OCI-LY1 (cell line): ENCODE results near the gene SGTB.

ENCODE experiments used
- H2AFZ ChIP-seq: fragments of 200-600 bp; sonication (generic), shearing (Covaris generic); 2 replicates; pipeline ENCODE4 v1.6.0; 2014; ENCODE audit warnings: antibody characterized with exemption, mild to moderate bottlenecking, low read length
- H3F3A ChIP-seq: fragments of 200-600 bp; sonication (generic), shearing (Covaris generic); 2 replicates; pipeline ENCODE4 v1.6.0; 2014; ENCODE audit warnings: mild to moderate bottlenecking, antibody characterized with exemption, low read length, moderate library complexity; ENCODE audit not compliant: insufficient read depth
- H3K27ac ChIP-seq: fragments of 200-600 bp; sonication (generic); 2 replicates; pipeline ENCODE4 v1.5.1; 2014; ENCODE audit warnings: low read length, mixed run types, mild to moderate bottlenecking, low read depth; ENCODE audit not compliant: poor library complexity, severe bottlenecking
- H3K27me3 ChIP-seq: fragments of 200-600 bp; sonication (generic); 2 replicates; pipeline ENCODE4 v1.6.0; 2014; ENCODE audit warnings: antibody characterized with exemption, mild to moderate bottlenecking, low read length, moderate library complexity; ENCODE audit not compliant: insufficient read depth
- H3K36me3 ChIP-seq: fragments of 200-600 bp; sonication (generic); 2 replicates; pipeline ENCODE4 v1.6.1; 2014; ENCODE audit warnings: mild to moderate bottlenecking, antibody characterized with exemption, low read length, moderate library complexity, mixed read lengths; ENCODE audit not compliant: insufficient read depth
- H3K4me1 ChIP-seq: fragments of 200-600 bp; sonication (generic); 2 replicates; pipeline ENCODE4 v1.5.1; 2014; ENCODE audit warnings: mild to moderate bottlenecking, low read length, moderate library complexity; ENCODE audit not compliant: insufficient read depth, severe bottlenecking
- H3K4me2 ChIP-seq: fragments of 200-600 bp; sonication (generic), shearing (Covaris generic); 2 replicates; pipeline ENCODE4 v1.6.1; 2014; ENCODE audit warnings: low read length
- H3K4me3 ChIP-seq: fragments of 200-600 bp; sonication (generic); 2 replicates; pipeline ENCODE4 v1.5.1; 2014; ENCODE audit warnings: low read length, low read depth, mild to moderate bottlenecking, mixed read lengths; ENCODE audit not compliant: poor library complexity, severe bottlenecking
- H3K79me2 ChIP-seq: fragments of 200-600 bp; shearing (Covaris generic); 2 replicates; pipeline ENCODE4 v1.6.1; 2016; ENCODE audit warnings: mixed run types, low read length, mixed read lengths; ENCODE audit not compliant: insufficient read depth
- H3K9ac ChIP-seq: fragments of 200-600 bp; sonication (generic), shearing (Covaris generic); 2 replicates; pipeline ENCODE4 v1.6.1; 2014; ENCODE audit warnings: mild to moderate bottlenecking, low read length, mixed read lengths
- H3K9me2 ChIP-seq: fragments of 200-600 bp; sonication (generic), shearing (Covaris generic); 2 replicates; pipeline ENCODE4 v1.6.1; 2014; ENCODE audit warnings: low read depth, mild to moderate bottlenecking, low read length, mixed read lengths
- H3K9me3 ChIP-seq: fragments of 200-600 bp; shearing (Covaris generic); 2 replicates; pipeline ENCODE4 v1.6.1; 2014; ENCODE audit warnings: low read length, mixed read lengths
- H4K20me1 ChIP-seq: fragments of 200-600 bp; sonication (generic), shearing (Covaris generic); 2 replicates; pipeline ENCODE4 v1.6.0; 2016; ENCODE audit warnings: mild to moderate bottlenecking, low read length; ENCODE audit not compliant: insufficient read depth
- CTCF ChIP-seq: fragments of 200-600 bp; sonication (generic), shearing (Covaris generic); IDR thresholded peaks from 2 replicates; pipeline ENCODE4 v1.5.1; 2017; ENCODE audit warnings: mild to moderate bottlenecking, antibody characterized with exemption, low read length, moderate library complexity, mixed read lengths
- EZH2 ChIP-seq: fragments of 200-600 bp; sonication (generic), shearing (Covaris generic); IDR thresholded peaks from 2 replicates; pipeline ENCODE4 v1.8.0; 2017; ENCODE audit warnings: borderline replicate concordance, mixed run types, mild to moderate bottlenecking, antibody characterized with exemption, low read length, moderate library complexity, mixed read lengths

The SGTB gene

GRCh38 chr5:65768723-65769346 lies 46.9 kb upstream of the SGTB start:
- TF ChIP-seq CTCF: no peak
- TF ChIP-seq EZH2: no peak
- Histone ChIP-seq H3K27me3 (no peaks in the 10 kb centered on the region), H2AFZ (no peak overlapping the region), H3K4me1 (no peaks in the 10 kb centered on the region), H3K9me2 (no peaks in the 10 kb centered on the region), H3K27ac (no peak overlapping the region), H3K79me2 (no peaks in the 10 kb centered on the region), H3K4me2 (no peak overlapping the region), H3K9ac (no peak overlapping the region), H4K20me1 (no peaks in the 10 kb centered on the region), H3K36me3 (peaks cover 16% of the 10 kb centered on the region), H3F3A (no peaks in the 10 kb centered on the region), H3K4me3 (no peak overlapping the region), H3K9me3 (no peaks in the 10 kb centered on the region)

GRCh38 chr5:65767565-65767964 lies 45.7 kb upstream of the SGTB start:
- Histone ChIP-seq H3K4me2 (no peak overlapping the region), H3K9ac (no peak overlapping the region), H3K9me3 (no peaks in the 10 kb centered on the region), H4K20me1 (no peaks in the 10 kb centered on the region), H3K4me3 (no peak overlapping the region), H3K27ac (no peak overlapping the region), H3K4me1 (no peaks in the 10 kb centered on the region), H3K79me2 (no peaks in the 10 kb centered on the region), H3F3A (no peaks in the 10 kb centered on the region), H3K9me2 (no peaks in the 10 kb centered on the region), H3K27me3 (no peaks in the 10 kb centered on the region), H3K36me3 (peaks cover 22% of the 10 kb centered on the region), H2AFZ (no peak overlapping the region)
- no peak for TF ChIP-seq EZH2
- TF ChIP-seq CTCF: no peak

GRCh38 chr5:65766781-65767180 lies 44.9 kb upstream of the SGTB start:
- Histone ChIP-seq H3K27ac (no peak overlapping the region), H3K4me3 (no peak overlapping the region), H2AFZ (no peak overlapping the region), H3K36me3 (peaks cover 22% of the 10 kb centered on the region), H3K27me3 (no peaks in the 10 kb centered on the region), H3K9me3 (no peaks in the 10 kb centered on the region), H3K9ac (no peak overlapping the region), H3K4me1 (no peaks in the 10 kb centered on the region), H3K4me2 (no peak overlapping the region), H4K20me1 (no peaks in the 10 kb centered on the region), H3F3A (no peaks in the 10 kb centered on the region), H3K79me2 (no peaks in the 10 kb centered on the region), H3K9me2 (no peaks in the 10 kb centered on the region)
- TF ChIP-seq EZH2 (no peak), CTCF (no peak)
